Panc1 (cell line): Measurements from ENCODE around the gene ICE2. TPM values are rescaled to one million over a fixed set of nuclear protein-coding genes. Genes with fewer than 3 reads are reported as not detected.
A peak's percentile ranks its signal among the peaks of the same experiment; 100 is the strongest.

Experiments
- ATAC-seq: fragments of 200-7000 bp; cut with Tn5 transposase; 2 replicates; pipeline ENCODE4 v1.9.1; 2020; ENCODE audit warnings: mild to moderate bottlenecking, moderate library complexity
- BruUV-seq: library from RNA; stranded (reverse); fragments of 400-500 nt; replicated peaks from 2 replicates; lab custom pipeline; 2021; lab: Mats Ljungman, UMichigan
- CTCF ChIA-PET: fragments of 300-600 bp; sonication (Branson Sonifier 250); formaldehyde crosslinking; loops from one replicate; lab custom pipeline; 2022; ENCODE audit warnings: antibody characterized with exemption; lab: Charles Lee
- POLR2A ChIA-PET: fragments of 300-600 bp; sonication (Branson Sonifier 250); formaldehyde crosslinking; loops from one replicate; lab custom pipeline; 2022; ENCODE audit warnings: antibody characterized with exemption; lab: Charles Lee
- DNase-seq: peaks from one replicate; pipeline ENCODE4 v3.0.0-alpha.2; 2010; ENCODE audit warnings: low read depth, low spot score
- H3K27ac ChIP-seq: 2 replicates; pipeline ENCODE4 v1.5.1; 2011; ENCODE audit warnings: mild to moderate bottlenecking, low read length, inconsistent platforms
- H3K27me3 ChIP-seq: fragments of 200-500 bp; sonication (Bioruptor generic); 2 replicates; pipeline ENCODE4 v1.6.0; 2014; ENCODE audit warnings: low read length, inconsistent platforms; ENCODE audit not compliant: control insufficient read depth, insufficient read depth
- H3K36me3 ChIP-seq: fragments of 200-500 bp; sonication (Bioruptor generic); 2 replicates; pipeline ENCODE4 v1.5.1; 2014; ENCODE audit warnings: inconsistent platforms, mild to moderate bottlenecking, low read length, moderate library complexity; ENCODE audit not compliant: control insufficient read depth, insufficient read depth
- H3K4me1 ChIP-seq: 2 replicates; pipeline ENCODE4 v1.5.1; 2011; ENCODE audit warnings: inconsistent platforms, mild to moderate bottlenecking, low read length, moderate library complexity; ENCODE audit not compliant: control insufficient read depth, insufficient read depth
- H3K4me3 ChIP-seq, 2 experiments: 2 replicates each; pipeline ENCODE4 v1.5.1; 2011 to 2012; ENCODE audit warnings: low read depth in 2 of 2, low read length in 2 of 2, mild to moderate bottlenecking in 2 of 2, inconsistent platforms in 1 of 2, moderate library complexity in 1 of 2
- H3K9me3 ChIP-seq: fragments of 200-500 bp; sonication (Bioruptor generic); 2 replicates; pipeline ENCODE4 v1.5.1; 2014; ENCODE audit warnings: low read depth, mild to moderate bottlenecking, inconsistent platforms, low read length, moderate library complexity; ENCODE audit not compliant: control insufficient read depth, insufficient read depth
- POLR2AphosphoS5 ChIP-seq: IDR thresholded peaks from 2 replicates; pipeline ENCODE4 v1.6.1; 2012; ENCODE audit warnings: mild to moderate bottlenecking, low read depth, low read length, moderate library complexity
- SIN3A ChIP-seq: IDR thresholded peaks from 2 replicates; pipeline ENCODE4 v1.6.1; 2012; ENCODE audit warnings: low read depth, mild to moderate bottlenecking, low read length, moderate library complexity, borderline replicate concordance; ENCODE audit not compliant: insufficient read depth
- TCF7L2 ChIP-seq: IDR thresholded peaks from 2 replicates; pipeline ENCODE4 v1.6.1; 2011; ENCODE audit warnings: mild to moderate bottlenecking, low read depth, low read length, inconsistent platforms
- in situ Hi-C: cut with HindIII; loops from 2 replicates; pipeline ENCODE4 v1.10.0; 2016; ENCODE audit warnings: low sequenced_read_pairs, low pct_unique_long_range_greater_than_20kb
- intact Hi-C: fragments of 100-400 bp; cut with micrococcal nuclease; formaldehyde crosslinking; loops from one replicate; pipeline ENCODE4 v1.10.0; 2022; ENCODE audit not compliant: unreplicated experiment
- total RNA-seq: library from RNA; stranded (reverse); gene quantifications from one replicate; pipeline ENCODE4 v1.2.1, GENCODE V29; 2021; ENCODE audit not compliant: unreplicated experiment
- TF ChIP-seq, protein P1 (sequence below), 2 experiments: IDR thresholded peaks; 2 replicates each; pipeline ENCODE4 v1.6.1; 2011 to 2012; ENCODE audit warnings: low read depth in 2 of 2, control low read depth in 1 of 2, low read length in 1 of 2, mild to moderate bottlenecking in 1 of 2, moderate library complexity in 1 of 2; ENCODE audit not compliant: insufficient read depth in 1 of 2
- TF ChIP-seq, protein P2 (sequence below): fragments of 450-650 bp; IDR thresholded peaks from 2 replicates; pipeline ENCODE4 v1.5.1; 2017; ENCODE audit warnings: mild to moderate bottlenecking

Gene ICE2
- total RNA-seq, 1 experiment from 2014 or later = 66.2 TPM

DNA sequence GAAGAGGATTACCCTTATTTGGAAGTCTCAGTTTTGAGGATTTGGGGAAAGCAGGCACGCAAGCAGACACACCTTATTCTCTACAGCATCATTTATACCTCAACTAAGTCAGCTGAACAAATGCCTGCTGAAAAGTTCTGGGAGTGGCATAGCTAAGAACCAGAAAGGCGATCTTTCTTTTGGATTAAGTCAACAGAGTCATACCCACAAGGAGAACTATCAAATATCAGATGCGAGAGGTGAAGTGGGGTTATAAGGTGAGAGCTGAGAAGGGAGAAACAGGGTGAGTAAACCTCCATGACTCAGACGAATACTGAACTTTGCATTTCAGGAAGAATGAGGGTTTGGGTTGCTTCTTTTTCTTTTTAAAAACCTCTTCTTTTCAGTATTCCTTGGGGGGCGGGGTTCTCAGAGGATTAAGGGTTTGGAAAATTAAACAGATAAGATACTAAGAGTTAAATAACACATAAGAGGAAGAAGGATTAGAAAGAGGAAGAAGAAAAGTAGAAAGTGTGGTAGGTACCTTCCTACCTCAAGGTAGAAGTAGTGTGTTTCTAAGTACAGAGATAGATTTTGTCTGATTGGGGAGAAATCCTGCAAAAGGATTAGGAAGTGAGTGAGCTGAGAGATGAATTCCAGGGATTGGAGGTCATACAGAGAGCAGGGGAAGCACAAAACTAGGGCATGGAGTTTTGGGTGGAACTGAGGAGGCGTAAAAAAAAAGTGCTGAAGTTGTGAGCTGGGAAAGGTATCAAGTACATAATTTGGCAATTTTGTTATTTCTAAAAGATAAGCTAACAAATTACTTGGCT is 41.3 kb upstream of the ICE2 start:
- POLR2A ChIA-PET = interaction anchor here (0.5 to 0.6 kb wide), 2 partner anchors 99 to 131 kb away, joined by 3 read pairs; no protein-coding TSS in a partner anchor

DNA sequence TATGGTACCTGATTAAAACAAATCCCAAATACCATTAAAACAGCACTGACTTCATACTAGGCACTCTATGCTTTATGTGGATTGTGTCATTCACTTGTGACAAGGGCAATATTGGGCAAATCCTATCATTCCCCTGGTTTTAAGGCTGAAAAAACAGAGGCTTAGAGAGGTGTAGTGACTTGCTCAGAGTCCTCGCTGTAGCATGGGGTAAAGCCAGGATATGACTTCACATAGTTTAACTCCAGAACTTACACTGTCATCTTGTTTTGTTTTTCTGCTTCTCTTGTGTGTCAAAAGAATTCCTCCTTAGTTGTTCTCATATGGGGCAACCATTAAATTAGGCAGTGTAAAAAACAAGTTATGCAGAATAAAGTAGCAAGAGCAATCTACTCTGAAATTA is 40.3 kb upstream of the ICE2 start:
- H3K27me3 ChIP-seq = no peaks in the 10 kb centered on the region
- no peak overlapping the region for H3K4me3 ChIP-seq
- ChIA-PET CTCF (no interaction called here), POLR2A (no interaction called here)
- no peak for TF ChIP-seq TCF7L2
- TF ChIP-seq SIN3A = no peak
- BruUV-seq = no TSS peak
- H3K4me1 ChIP-seq = 0 out of 2 replicates have a peak, but pooled peaks cover 7% of the 10 kb centered on the region
- no peak for ATAC-seq
- H3K27ac ChIP-seq = no peak overlapping the region
- H3K36me3 ChIP-seq = no peaks in the 10 kb centered on the region
- intact Hi-C loops = no loop called here
- no peaks in the 10 kb centered on the region for H3K9me3 ChIP-seq
- in situ Hi-C loops = no loop called here
- DNase-seq = no peak

More for the DNA sequence above, 41.3 kb upstream of the ICE2 start:
- Histone ChIP-seq H3K4me1 (0 out of 2 replicates have a peak, but pooled peaks cover 7% of the 10 kb centered on the region), H3K27me3 (no peaks in the 10 kb centered on the region), H3K9me3 (no peaks in the 10 kb centered on the region), H3K4me3 (no peak overlapping the region), H3K36me3 (no peaks in the 10 kb centered on the region), H3K27ac (peak overlapping the region; percentile 36; the same call in 1 of the 2 replicates)
- no peak for DNase-seq
- CTCF ChIA-PET = interaction anchor here (0.6 to 1.6 kb wide), 6 partner anchors 12 to 648 kb away, joined by 3 to 5 read pairs (median 4); no protein-coding TSS in a partner anchor
- intact Hi-C loops = loop anchor here (1.0 kb wide), 1 partner anchor 192 kb away; no protein-coding TSS in a partner anchor
- ATAC-seq = no peak
- in situ Hi-C loops = no loop called here
- TF ChIP-seq, protein P1, sequence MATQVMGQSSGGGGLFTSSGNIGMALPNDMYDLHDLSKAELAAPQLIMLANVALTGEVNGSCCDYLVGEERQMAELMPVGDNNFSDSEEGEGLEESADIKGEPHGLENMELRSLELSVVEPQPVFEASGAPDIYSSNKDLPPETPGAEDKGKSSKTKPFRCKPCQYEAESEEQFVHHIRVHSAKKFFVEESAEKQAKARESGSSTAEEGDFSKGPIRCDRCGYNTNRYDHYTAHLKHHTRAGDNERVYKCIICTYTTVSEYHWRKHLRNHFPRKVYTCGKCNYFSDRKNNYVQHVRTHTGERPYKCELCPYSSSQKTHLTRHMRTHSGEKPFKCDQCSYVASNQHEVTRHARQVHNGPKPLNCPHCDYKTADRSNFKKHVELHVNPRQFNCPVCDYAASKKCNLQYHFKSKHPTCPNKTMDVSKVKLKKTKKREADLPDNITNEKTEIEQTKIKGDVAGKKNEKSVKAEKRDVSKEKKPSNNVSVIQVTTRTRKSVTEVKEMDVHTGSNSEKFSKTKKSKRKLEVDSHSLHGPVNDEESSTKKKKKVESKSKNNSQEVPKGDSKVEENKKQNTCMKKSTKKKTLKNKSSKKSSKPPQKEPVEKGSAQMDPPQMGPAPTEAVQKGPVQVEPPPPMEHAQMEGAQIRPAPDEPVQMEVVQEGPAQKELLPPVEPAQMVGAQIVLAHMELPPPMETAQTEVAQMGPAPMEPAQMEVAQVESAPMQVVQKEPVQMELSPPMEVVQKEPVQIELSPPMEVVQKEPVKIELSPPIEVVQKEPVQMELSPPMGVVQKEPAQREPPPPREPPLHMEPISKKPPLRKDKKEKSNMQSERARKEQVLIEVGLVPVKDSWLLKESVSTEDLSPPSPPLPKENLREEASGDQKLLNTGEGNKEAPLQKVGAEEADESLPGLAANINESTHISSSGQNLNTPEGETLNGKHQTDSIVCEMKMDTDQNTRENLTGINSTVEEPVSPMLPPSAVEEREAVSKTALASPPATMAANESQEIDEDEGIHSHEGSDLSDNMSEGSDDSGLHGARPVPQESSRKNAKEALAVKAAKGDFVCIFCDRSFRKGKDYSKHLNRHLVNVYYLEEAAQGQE (IDR thresholded peaks at IDR 0.05; ENCODE audit: insufficient read depth in 1 of 2, low read depth in 2 of 2, low read length in 1 of 2) = no peak
- TF ChIP-seq, protein P2, sequence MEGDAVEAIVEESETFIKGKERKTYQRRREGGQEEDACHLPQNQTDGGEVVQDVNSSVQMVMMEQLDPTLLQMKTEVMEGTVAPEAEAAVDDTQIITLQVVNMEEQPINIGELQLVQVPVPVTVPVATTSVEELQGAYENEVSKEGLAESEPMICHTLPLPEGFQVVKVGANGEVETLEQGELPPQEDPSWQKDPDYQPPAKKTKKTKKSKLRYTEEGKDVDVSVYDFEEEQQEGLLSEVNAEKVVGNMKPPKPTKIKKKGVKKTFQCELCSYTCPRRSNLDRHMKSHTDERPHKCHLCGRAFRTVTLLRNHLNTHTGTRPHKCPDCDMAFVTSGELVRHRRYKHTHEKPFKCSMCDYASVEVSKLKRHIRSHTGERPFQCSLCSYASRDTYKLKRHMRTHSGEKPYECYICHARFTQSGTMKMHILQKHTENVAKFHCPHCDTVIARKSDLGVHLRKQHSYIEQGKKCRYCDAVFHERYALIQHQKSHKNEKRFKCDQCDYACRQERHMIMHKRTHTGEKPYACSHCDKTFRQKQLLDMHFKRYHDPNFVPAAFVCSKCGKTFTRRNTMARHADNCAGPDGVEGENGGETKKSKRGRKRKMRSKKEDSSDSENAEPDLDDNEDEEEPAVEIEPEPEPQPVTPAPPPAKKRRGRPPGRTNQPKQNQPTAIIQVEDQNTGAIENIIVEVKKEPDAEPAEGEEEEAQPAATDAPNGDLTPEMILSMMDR = 0 out of 2 replicates have a peak, but pooled peaks have one; percentile 3
- no TSS peak for BruUV-seq

- Histone ChIP-seq H3K36me3 (no peaks in the 10 kb centered on the region), H3K9me3 (no peaks in the 10 kb centered on the region), H3K4me3 (no peak overlapping the region), H3K4me1 (0 out of 2 replicates have a peak, but pooled peaks cover 7% of the 10 kb centered on the region), H3K27me3 (no peaks in the 10 kb centered on the region), H3K27ac (no peak overlapping the region)
- ChIA-PET CTCF (no interaction called here), POLR2A (no interaction called here)
- TF ChIP-seq, protein P1 (IDR thresholded peaks at IDR 0.05; ENCODE audit: insufficient read depth in 1 of 2, low read depth in 2 of 2, low read length in 1 of 2) = no peak
- TF ChIP-seq POLR2AphosphoS5 (no peak), SIN3A (no peak), TCF7L2 (no peak)
- TF ChIP-seq, protein P2 = no peak
- BruUV-seq = no TSS peak
- DNase-seq (no peak), ATAC-seq (no peak)
- intact Hi-C loops (no loop called here), in situ Hi-C loops (no loop called here)
Observed at GRCh38 chr15:60518511-60518910, 39.6 kb upstream of the ICE2 start.
